Nephron progenitor cell (in vitro differentiated cells): ENCODE results near the gene ZNF470.

Experiments used
- DNase-seq: peaks from one replicate; pipeline ENCODE4 v3.0.0; 2021
- H3K27ac Mint-ChIP-seq: 2 replicates; pipeline ENCODE4 v1.8.0; 2021; ENCODE audit warnings: mild to moderate bottlenecking, moderate library complexity, mixed read lengths
- H3K27me3 Mint-ChIP-seq: 2 replicates; pipeline ENCODE4 v1.8.0; 2021; ENCODE audit warnings: mild to moderate bottlenecking, low read depth, mixed read lengths; ENCODE audit not compliant: poor library complexity
- H3K36me3 Mint-ChIP-seq: 2 replicates; pipeline ENCODE4 v1.8.0; 2021; ENCODE audit warnings: low read depth, mixed read lengths
- H3K4me1 Mint-ChIP-seq: 2 replicates; pipeline ENCODE4 v1.8.0; 2021; ENCODE audit warnings: mixed read lengths
- H3K4me3 Mint-ChIP-seq: 2 replicates; pipeline ENCODE4 v1.8.0; 2021; ENCODE audit warnings: mild to moderate bottlenecking, moderate library complexity, mixed read lengths
- H3K9me3 Mint-ChIP-seq: 2 replicates; pipeline ENCODE4 v1.8.0; 2021; ENCODE audit warnings: mild to moderate bottlenecking, moderate library complexity, mixed read lengths
- TF ChIP-seq, protein P1 (sequence below): fragments of 200-600 bp; sonication (generic); IDR thresholded peaks from 2 replicates; pipeline ENCODE4 v1.5.0; 2021; ENCODE audit warnings: antibody characterized with exemption

ZNF470 gene

GRCh38 chr19:56543776-56544175, 23.5 kb upstream of the ZNF470 start:
- no peaks in the 10 kb centered on the region for H3K4me1 Mint-ChIP-seq
- H3K27me3 Mint-ChIP-seq: no peaks in the 10 kb centered on the region
- TF ChIP-seq, protein P1, sequence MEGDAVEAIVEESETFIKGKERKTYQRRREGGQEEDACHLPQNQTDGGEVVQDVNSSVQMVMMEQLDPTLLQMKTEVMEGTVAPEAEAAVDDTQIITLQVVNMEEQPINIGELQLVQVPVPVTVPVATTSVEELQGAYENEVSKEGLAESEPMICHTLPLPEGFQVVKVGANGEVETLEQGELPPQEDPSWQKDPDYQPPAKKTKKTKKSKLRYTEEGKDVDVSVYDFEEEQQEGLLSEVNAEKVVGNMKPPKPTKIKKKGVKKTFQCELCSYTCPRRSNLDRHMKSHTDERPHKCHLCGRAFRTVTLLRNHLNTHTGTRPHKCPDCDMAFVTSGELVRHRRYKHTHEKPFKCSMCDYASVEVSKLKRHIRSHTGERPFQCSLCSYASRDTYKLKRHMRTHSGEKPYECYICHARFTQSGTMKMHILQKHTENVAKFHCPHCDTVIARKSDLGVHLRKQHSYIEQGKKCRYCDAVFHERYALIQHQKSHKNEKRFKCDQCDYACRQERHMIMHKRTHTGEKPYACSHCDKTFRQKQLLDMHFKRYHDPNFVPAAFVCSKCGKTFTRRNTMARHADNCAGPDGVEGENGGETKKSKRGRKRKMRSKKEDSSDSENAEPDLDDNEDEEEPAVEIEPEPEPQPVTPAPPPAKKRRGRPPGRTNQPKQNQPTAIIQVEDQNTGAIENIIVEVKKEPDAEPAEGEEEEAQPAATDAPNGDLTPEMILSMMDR: no peak
- H3K27ac Mint-ChIP-seq: no peak overlapping the region
- H3K9me3 Mint-ChIP-seq: peaks cover 92% of the 10 kb centered on the region
- H3K36me3 Mint-ChIP-seq: peaks cover 84% of the 10 kb centered on the region
- DNase-seq: no peak
- H3K4me3 Mint-ChIP-seq: no peak overlapping the region

GRCh38 chr19:56547535-56547934, 19.7 kb upstream of the ZNF470 start:
- H3K4me3 Mint-ChIP-seq: no peak overlapping the region
- H3K9me3 Mint-ChIP-seq: peaks cover 85% of the 10 kb centered on the region
- DNase-seq: no peak
- no peaks in the 10 kb centered on the region for H3K4me1 Mint-ChIP-seq
- H3K27ac Mint-ChIP-seq: no peak overlapping the region
- H3K27me3 Mint-ChIP-seq: no peaks in the 10 kb centered on the region
- H3K36me3 Mint-ChIP-seq: peaks cover 86% of the 10 kb centered on the region
- TF ChIP-seq, protein P1: no peak

DNA sequence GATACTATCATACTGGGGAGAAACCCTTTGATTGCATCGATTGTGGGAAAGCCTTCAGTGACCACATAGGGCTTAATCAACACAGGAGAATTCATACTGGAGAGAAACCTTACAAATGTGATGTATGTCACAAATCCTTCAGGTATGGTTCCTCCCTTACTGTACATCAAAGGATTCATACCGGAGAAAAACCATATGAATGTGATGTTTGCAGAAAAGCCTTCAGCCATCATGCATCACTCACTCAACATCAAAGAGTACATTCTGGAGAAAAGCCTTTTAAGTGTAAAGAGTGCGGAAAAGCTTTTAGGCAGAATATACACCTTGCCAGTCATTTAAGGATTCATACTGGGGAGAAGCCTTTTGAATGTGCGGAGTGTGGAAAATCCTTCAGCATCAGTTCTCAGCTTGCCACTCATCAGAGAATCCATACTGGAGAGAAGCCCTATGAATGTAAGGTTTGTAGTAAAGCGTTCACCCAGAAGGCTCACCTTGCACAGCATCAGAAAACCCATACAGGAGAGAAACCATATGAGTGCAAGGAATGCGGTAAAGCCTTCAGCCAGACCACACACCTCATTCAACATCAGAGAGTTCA, 12.9 kb upstream of the ZNF470 start:
- no peak for DNase-seq
- Mint-ChIP-seq H3K4me3 (no peak overlapping the region), H3K36me3 (peaks cover 71% of the 10 kb centered on the region), H3K27ac (no peak overlapping the region), H3K27me3 (no peaks in the 10 kb centered on the region), H3K9me3 (peaks cover 84% of the 10 kb centered on the region), H3K4me1 (no peaks in the 10 kb centered on the region)
- TF ChIP-seq, protein P1: no peak

DNA sequence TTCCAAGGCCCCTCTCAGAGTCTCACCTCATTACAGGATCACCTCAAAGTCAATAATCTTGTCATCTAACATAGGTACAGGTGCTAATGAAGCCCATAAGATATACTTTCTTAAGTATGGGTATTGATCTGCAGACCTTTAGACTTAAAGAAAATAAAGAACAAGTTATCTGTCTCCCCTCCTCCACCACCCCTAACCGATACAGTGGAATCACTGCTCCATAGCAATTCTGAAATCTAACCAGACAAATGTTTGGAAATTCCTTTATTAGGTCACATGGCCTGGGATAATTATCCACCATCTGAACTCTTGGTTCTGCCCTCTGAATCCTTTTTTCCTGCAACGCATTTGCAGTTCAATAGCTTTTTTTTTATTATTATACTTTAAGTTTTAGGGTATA, 4.5 kb upstream of the ZNF470 start:
- H3K27ac Mint-ChIP-seq: no peak overlapping the region
- TF ChIP-seq, protein P1: no peak
- DNase-seq: no peak
- H3K36me3 Mint-ChIP-seq: peaks cover 37% of the 10 kb centered on the region
- H3K27me3 Mint-ChIP-seq: peaks cover 4% of the 10 kb centered on the region
- H3K9me3 Mint-ChIP-seq: peaks cover 98% of the 10 kb centered on the region
- no peak overlapping the region for H3K4me3 Mint-ChIP-seq
- peaks cover 9% of the 10 kb centered on the region for H3K4me1 Mint-ChIP-seq

DNA sequence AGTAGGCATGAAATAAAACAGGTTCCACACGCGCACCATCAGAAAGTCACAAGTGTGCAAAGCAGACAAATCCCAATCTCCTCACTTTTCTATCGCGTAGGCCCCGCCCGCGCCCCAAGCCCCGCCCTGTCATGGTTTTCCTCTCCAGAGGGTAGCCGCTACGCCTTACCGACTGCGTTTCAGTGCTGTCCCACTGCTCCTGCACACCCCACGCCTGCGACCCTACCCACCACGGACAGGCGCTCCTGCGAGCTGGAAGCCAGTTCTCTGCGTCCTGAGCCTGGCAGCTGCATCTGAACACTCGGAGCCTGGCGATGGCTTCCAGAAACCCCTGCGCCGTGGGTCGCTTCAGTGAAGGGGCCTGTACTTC, 379 bp upstream of the ZNF470 start:
- peak overlapping the region; percentile 89 for H3K27ac Mint-ChIP-seq
- TF ChIP-seq, protein P1: no peak
- DNase-seq: peak; percentile 63
- peaks cover 75% of the 10 kb centered on the region for H3K36me3 Mint-ChIP-seq
- H3K4me3 Mint-ChIP-seq: peak overlapping the region; percentile 97
- H3K4me1 Mint-ChIP-seq: peaks cover 12% of the 10 kb centered on the region
- peaks cover 96% of the 10 kb centered on the region for H3K9me3 Mint-ChIP-seq
- H3K27me3 Mint-ChIP-seq: no peaks in the 10 kb centered on the region

GRCh38 chr19:56572589-56572988, 5.3 kb downstream of the ZNF470 start:
- H3K9me3 Mint-ChIP-seq: peaks cover 98% of the 10 kb centered on the region
- peaks cover 100% of the 10 kb centered on the region for H3K36me3 Mint-ChIP-seq
- TF ChIP-seq, protein P1: no peak
- no peak for DNase-seq
- peaks cover 5% of the 10 kb centered on the region for H3K4me1 Mint-ChIP-seq
- no peak overlapping the region for H3K4me3 Mint-ChIP-seq
- no peaks in the 10 kb centered on the region for H3K27me3 Mint-ChIP-seq
- no peak overlapping the region for H3K27ac Mint-ChIP-seq
